ENCODE results near the gene LRRC32. TPM values are rescaled to one million over a fixed set of nuclear protein-coding genes. Genes with fewer than 3 reads are reported as not detected.

The LRRC32 gene
- total and polyA plus RNA-seq, 2 of the 4 experiments (the other 2 are of a cell fraction) = 5.2 to 13.7 TPM

- Histone ChIP-seq H3K4me3 (ENCODE audit: insufficient read depth, low read depth, low read length) (no peak overlapping the region), H2AK5ac (ENCODE audit: low read depth, low read length) (no peak overlapping the region), H3K18ac (ENCODE audit: low read depth, low read length) (no peak overlapping the region), H3K4me2 (ENCODE audit: low read depth, low read length) (no peak overlapping the region), H3K27me3 (ENCODE audit: control insufficient read depth, insufficient read depth, low read length) (peaks cover 18% of the 10 kb centered on the region; the same call in 1 of the 2 replicates), H3K36me3 (ENCODE audit: control insufficient read depth, insufficient read depth, low read length) (no peaks in the 10 kb centered on the region), H2AK9ac (replicated peaks; ENCODE audit: low read depth, low read length, poor library complexity) (no peak overlapping the region), H2BK15ac (ENCODE audit: low read depth, low read length) (no peak overlapping the region), H3K56ac (ENCODE audit: extremely low read depth, insufficient read depth, low read length) (no peak overlapping the region), H3K9ac (ENCODE audit: low read depth, low read length) (no peak overlapping the region), H3K23ac (ENCODE audit: low read depth, low read length) (no peak overlapping the region), H3K9me1 (ENCODE audit: insufficient read depth, low read length) (peaks cover 6% of the 10 kb centered on the region; the same call in 1 of the 2 replicates), H3K79me1 (ENCODE audit: low read depth in 1 of 2, low read length in 2 of 2) (no peaks in the 10 kb centered on the region), H4K91ac (ENCODE audit: insufficient read depth, low read depth, low read length) (no peak overlapping the region), H4K5ac (ENCODE audit: low read depth, low read length) (no peak overlapping the region), H3K27ac (ENCODE audit: insufficient read depth, low read length) (no peak overlapping the region), H2BK120ac (ENCODE audit: low read depth, low read length) (no peak overlapping the region), H2BK5ac (ENCODE audit: low read depth, low read length, poor library complexity, severe bottlenecking) (no peak overlapping the region), H2BK20ac (ENCODE audit: low read depth, low read length) (no peak overlapping the region), H4K20me1 (ENCODE audit: insufficient read depth, low read length) (no peaks in the 10 kb centered on the region), H3K9me3 (ENCODE audit: control insufficient read depth, insufficient read depth, low read length) (no peaks in the 10 kb centered on the region; the same call in 1 of the 2 replicates), H3K4ac (ENCODE audit: low read depth, low read length) (no peak overlapping the region), H3K14ac (replicated peaks; ENCODE audit: low read depth, low read length) (no peak overlapping the region), H4K8ac (ENCODE audit: low read depth in 2 of 2, low read length in 2 of 2) (no peak overlapping the region), H3K4me1 (ENCODE audit: control insufficient read depth, insufficient read depth, low read length) (peaks cover 5% of the 10 kb centered on the region), H2AFZ (replicated peaks; ENCODE audit: low read length, poor library complexity) (peak overlapping the region; percentile 37)
- no peak for DNase-seq
- in situ Hi-C loops (cut with MboI; ENCODE audit: low sequenced_read_pairs) = no loop called here
- 91% methylated on average over 3 of the region's 5 CpGs; no CpG with 5 or more reads in 1 of the 2 experiments for WGBS, 2 experiments (ENCODE audit: extremely low coverage in 2 of 2, insufficient read length in 1 of 2)
- dilution Hi-C loops (cut with HindIII; ENCODE audit: low sequenced_read_pairs, unreplicated experiment) = no loop called here
- TF ChIP-seq BHLHE40 (IDR thresholded peaks at IDR 0.05; ENCODE audit: low read depth, low read length) = no peak
- no peak for TF ChIP-seq RFX5 (IDR thresholded peaks at IDR 0.05; ENCODE audit: low read depth, low read length)
- TF ChIP-seq MXI1 (IDR thresholded peaks at IDR 0.05; ENCODE audit: borderline replicate concordance, low read depth, low read length) = no peak
- no peak for TF ChIP-seq NFE2L2 (IDR thresholded peaks at IDR 0.05; ENCODE audit: low read depth, low read length)
- TF ChIP-seq RAD21 (IDR thresholded peaks at IDR 0.05; ENCODE audit: low read length) = no peak
- no peak for TF ChIP-seq FOS (IDR thresholded peaks at IDR 0.05; ENCODE audit: low read depth, low read length)
- no peak for TF ChIP-seq ELK1 (IDR thresholded peaks at IDR 0.05; ENCODE audit: borderline replicate concordance, low read depth, low read length)
- TF ChIP-seq CTCF (conservative IDR thresholded peaks at IDR 0.05; ENCODE audit: low read depth, low read length) = no peak
- TF ChIP-seq POLR2A (IDR thresholded peaks at IDR 0.05; ENCODE audit: low read depth, low read length) = no peak
- TF ChIP-seq SMC3 (IDR thresholded peaks at IDR 0.05; ENCODE audit: low read depth, low read length) = no peak
- no peak for TF ChIP-seq USF2 (IDR thresholded peaks at IDR 0.05; ENCODE audit: low read depth, low read length)
- no peak for TF ChIP-seq MAZ (IDR thresholded peaks at IDR 0.05; ENCODE audit: borderline replicate concordance, low read depth, low read length)
- no peak for TF ChIP-seq RCOR1 (IDR thresholded peaks at IDR 0.05; ENCODE audit: insufficient replicate concordance, low read length)
- no peak for TF ChIP-seq CHD1 (IDR thresholded peaks at IDR 0.05; ENCODE audit: low read depth, low read length)
- no peak for TF ChIP-seq MAFK (IDR thresholded peaks at IDR 0.05; ENCODE audit: low read depth, low read length)
- no peak for TF ChIP-seq CEBPB (IDR thresholded peaks at IDR 0.05; ENCODE audit: low read depth, low read length)
- POLR2A ChIA-PET (ENCODE audit: unreplicated experiment) = no interaction called here
- ATAC-seq (ENCODE audit: low read depth) = no peak
- no TSS peak for BruUV-seq (replicated peaks)
- intact Hi-C loops (cut with micrococcal nuclease) = no loop called here
- CTCF ChIA-PET = interaction anchor here (1.9 kb wide), 1 partner anchor 15 kb away, joined by 6 read pairs; no protein-coding TSS in a partner anchor
Observed at GRCh38 chr11:76706667-76707066, 36.1 kb upstream of the LRRC32 start.

Data from IMR-90 (cell line).